ENCODE measurements around the gene HDAC8. TPM values are rescaled to one million over a fixed set of nuclear protein-coding genes. Genes with fewer than 3 reads are reported as not detected.

The HDAC8 gene
- polyA plus RNA-seq, 1 donor from 2014 or later, result 54.0 TPM

DNA sequence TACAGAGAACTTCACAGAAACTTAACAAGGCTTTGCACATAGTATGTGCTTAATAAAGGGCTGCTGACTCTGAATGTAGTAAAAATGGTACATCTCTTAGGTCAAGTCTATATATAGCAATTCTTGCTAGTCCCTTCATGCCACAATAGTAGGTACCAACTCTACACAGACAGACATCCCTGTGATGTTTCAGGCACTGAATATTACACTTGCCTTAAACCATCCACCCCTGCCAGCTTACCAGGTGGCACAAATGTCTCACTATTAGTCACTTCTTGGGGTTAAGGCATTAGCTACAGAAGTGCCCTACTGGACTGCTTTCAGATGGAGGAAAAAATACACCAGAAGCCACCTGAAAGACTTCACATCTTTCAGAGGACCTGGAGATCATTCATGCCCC lies 180.6 kb downstream of the HDAC8 start:
- Histone ChIP-seq H4K20me1 (ENCODE audit: insufficient read depth) (no peaks in the 10 kb centered on the region), H3K4me3 (ENCODE audit: low read length) (no peak overlapping the region), H3K4me2 (ENCODE audit: low read length) (no peak overlapping the region), H3K36me3 (ENCODE audit: insufficient read depth, low read length) (no peaks in the 10 kb centered on the region), H3K9ac (ENCODE audit: low read length) (no peak overlapping the region), H2AFZ (ENCODE audit: low read depth, low read length) (no peak overlapping the region), H3K27ac (ENCODE audit: low read length) (no peak overlapping the region), H3K27me3 (ENCODE audit: insufficient read depth, low read depth, low read length) (no peaks in the 10 kb centered on the region), H3K79me2 (replicated peaks; ENCODE audit: insufficient read depth, low read length) (no peaks in the 10 kb centered on the region), H3K9me2 (ENCODE audit: insufficient read depth, low read length) (no peaks in the 10 kb centered on the region), H3F3A (ENCODE audit: insufficient read depth, low read length, poor library complexity, severe bottlenecking) (no peaks in the 10 kb centered on the region), H3K9me3 (ENCODE audit: low read length) (no peaks in the 10 kb centered on the region)
- TF ChIP-seq MXI1 (conservative IDR thresholded peaks at IDR 0.05; ENCODE audit: poor library complexity, severe bottlenecking) (no peak), TAF1 (IDR thresholded peaks at IDR 0.05; ENCODE audit: low read depth) (no peak), SMC3 (conservative IDR thresholded peaks at IDR 0.05; ENCODE audit: poor library complexity) (no peak), RAD21 (conservative IDR thresholded peaks at IDR 0.05) (no peak), EZH2 (IDR thresholded peaks at IDR 0.05; ENCODE audit: borderline replicate concordance, insufficient read depth, low read length, poor library complexity, severe bottlenecking) (no peak), POLR2AphosphoS5 (IDR thresholded peaks at IDR 0.05) (no peak), EP300 (conservative IDR thresholded peaks at IDR 0.05; ENCODE audit: poor library complexity, severe bottlenecking) (no peak)
- TF ChIP-seq, protein P1, sequence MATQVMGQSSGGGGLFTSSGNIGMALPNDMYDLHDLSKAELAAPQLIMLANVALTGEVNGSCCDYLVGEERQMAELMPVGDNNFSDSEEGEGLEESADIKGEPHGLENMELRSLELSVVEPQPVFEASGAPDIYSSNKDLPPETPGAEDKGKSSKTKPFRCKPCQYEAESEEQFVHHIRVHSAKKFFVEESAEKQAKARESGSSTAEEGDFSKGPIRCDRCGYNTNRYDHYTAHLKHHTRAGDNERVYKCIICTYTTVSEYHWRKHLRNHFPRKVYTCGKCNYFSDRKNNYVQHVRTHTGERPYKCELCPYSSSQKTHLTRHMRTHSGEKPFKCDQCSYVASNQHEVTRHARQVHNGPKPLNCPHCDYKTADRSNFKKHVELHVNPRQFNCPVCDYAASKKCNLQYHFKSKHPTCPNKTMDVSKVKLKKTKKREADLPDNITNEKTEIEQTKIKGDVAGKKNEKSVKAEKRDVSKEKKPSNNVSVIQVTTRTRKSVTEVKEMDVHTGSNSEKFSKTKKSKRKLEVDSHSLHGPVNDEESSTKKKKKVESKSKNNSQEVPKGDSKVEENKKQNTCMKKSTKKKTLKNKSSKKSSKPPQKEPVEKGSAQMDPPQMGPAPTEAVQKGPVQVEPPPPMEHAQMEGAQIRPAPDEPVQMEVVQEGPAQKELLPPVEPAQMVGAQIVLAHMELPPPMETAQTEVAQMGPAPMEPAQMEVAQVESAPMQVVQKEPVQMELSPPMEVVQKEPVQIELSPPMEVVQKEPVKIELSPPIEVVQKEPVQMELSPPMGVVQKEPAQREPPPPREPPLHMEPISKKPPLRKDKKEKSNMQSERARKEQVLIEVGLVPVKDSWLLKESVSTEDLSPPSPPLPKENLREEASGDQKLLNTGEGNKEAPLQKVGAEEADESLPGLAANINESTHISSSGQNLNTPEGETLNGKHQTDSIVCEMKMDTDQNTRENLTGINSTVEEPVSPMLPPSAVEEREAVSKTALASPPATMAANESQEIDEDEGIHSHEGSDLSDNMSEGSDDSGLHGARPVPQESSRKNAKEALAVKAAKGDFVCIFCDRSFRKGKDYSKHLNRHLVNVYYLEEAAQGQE (IDR thresholded peaks at IDR 0.05; ENCODE audit: borderline replicate concordance), result no peak
- TF ChIP-seq, protein P2, sequence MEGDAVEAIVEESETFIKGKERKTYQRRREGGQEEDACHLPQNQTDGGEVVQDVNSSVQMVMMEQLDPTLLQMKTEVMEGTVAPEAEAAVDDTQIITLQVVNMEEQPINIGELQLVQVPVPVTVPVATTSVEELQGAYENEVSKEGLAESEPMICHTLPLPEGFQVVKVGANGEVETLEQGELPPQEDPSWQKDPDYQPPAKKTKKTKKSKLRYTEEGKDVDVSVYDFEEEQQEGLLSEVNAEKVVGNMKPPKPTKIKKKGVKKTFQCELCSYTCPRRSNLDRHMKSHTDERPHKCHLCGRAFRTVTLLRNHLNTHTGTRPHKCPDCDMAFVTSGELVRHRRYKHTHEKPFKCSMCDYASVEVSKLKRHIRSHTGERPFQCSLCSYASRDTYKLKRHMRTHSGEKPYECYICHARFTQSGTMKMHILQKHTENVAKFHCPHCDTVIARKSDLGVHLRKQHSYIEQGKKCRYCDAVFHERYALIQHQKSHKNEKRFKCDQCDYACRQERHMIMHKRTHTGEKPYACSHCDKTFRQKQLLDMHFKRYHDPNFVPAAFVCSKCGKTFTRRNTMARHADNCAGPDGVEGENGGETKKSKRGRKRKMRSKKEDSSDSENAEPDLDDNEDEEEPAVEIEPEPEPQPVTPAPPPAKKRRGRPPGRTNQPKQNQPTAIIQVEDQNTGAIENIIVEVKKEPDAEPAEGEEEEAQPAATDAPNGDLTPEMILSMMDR (IDR thresholded peaks at IDR 0.05; ENCODE audit: poor library complexity, severe bottlenecking), result no peak

DNA sequence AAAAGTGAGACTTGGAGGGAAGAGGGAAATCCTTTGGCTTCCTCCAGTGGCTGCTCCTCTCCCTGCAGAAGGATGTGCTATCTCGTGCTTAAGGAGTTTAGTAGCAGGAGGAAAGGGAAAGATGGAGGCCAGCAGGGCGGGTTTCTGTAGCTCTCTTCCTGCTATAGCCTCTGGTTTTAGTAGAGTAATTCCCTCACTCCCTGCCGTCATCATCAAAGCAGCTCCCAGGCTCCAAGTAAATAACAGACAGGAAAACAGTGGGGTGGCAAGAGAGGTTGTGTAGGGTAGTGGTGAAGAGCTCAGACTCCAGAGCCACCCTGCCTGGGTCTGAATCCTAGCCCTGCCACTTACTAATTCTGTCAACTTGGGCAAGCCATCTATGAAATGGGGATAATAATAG lies 185.4 kb downstream of the HDAC8 start:
- Histone ChIP-seq H3K27me3 (ENCODE audit: insufficient read depth, low read depth, low read length) (no peaks in the 10 kb centered on the region), H3K36me3 (ENCODE audit: insufficient read depth, low read length) (no peaks in the 10 kb centered on the region), H4K20me1 (ENCODE audit: insufficient read depth) (no peaks in the 10 kb centered on the region), H3K79me2 (replicated peaks; ENCODE audit: insufficient read depth, low read length) (no peaks in the 10 kb centered on the region), H3K9me2 (ENCODE audit: insufficient read depth, low read length) (no peaks in the 10 kb centered on the region), H2AFZ (ENCODE audit: low read depth, low read length) (no peak overlapping the region), H3K27ac (ENCODE audit: low read length) (no peak overlapping the region), H3K4me3 (ENCODE audit: low read length) (no peak overlapping the region), H3F3A (ENCODE audit: insufficient read depth, low read length, poor library complexity, severe bottlenecking) (no peaks in the 10 kb centered on the region), H3K9ac (ENCODE audit: low read length) (no peak overlapping the region), H3K9me3 (ENCODE audit: low read length) (no peaks in the 10 kb centered on the region), H3K4me2 (ENCODE audit: low read length) (no peak overlapping the region)
- TF ChIP-seq POLR2AphosphoS5 (IDR thresholded peaks at IDR 0.05), result no peak
- no peak for TF ChIP-seq EZH2 (IDR thresholded peaks at IDR 0.05; ENCODE audit: borderline replicate concordance, insufficient read depth, low read length, poor library complexity, severe bottlenecking)
- no peak for TF ChIP-seq SMC3 (conservative IDR thresholded peaks at IDR 0.05; ENCODE audit: poor library complexity)
- TF ChIP-seq, protein P1 (IDR thresholded peaks at IDR 0.05; ENCODE audit: borderline replicate concordance), result no peak
- TF ChIP-seq TAF1 (IDR thresholded peaks at IDR 0.05; ENCODE audit: low read depth), result no peak
- TF ChIP-seq RAD21 (conservative IDR thresholded peaks at IDR 0.05), result no peak

All from neural cell (in vitro differentiated cells).